ENCODE results near the gene HDGFL1.

GRCh38 chr6:22598339-22598738, 29.0 kb downstream of the HDGFL1 start:
- TF ChIP-seq CTCF (IDR thresholded peaks at IDR 0.05; ENCODE audit: low read length): no peak
- no peak for TF ChIP-seq EZH2 (IDR thresholded peaks at IDR 0.05; ENCODE audit: borderline replicate concordance, low read length)

Measured in OCI-LY1 (cell line).